OCI-LY3 (cell line): Measurements from ENCODE around the gene CELSR2.

Experiments
- H2AFZ ChIP-seq: fragments of 200-600, 300-600 bp; shearing (Covaris generic); 2 replicates; pipeline ENCODE4 v1.6.0; 2014; ENCODE audit warnings: antibody characterized with exemption, low read depth, low read length
- H3K27ac ChIP-seq: fragments of 200-600, 300-600 bp; sonication (generic); 2 replicates; pipeline ENCODE4 v1.5.1; 2014; ENCODE audit warnings: mild to moderate bottlenecking, low read length, moderate library complexity, mixed read lengths
- H3K27me3 ChIP-seq: fragments of 200-600, 300-600 bp; sonication (generic); 2 replicates; pipeline ENCODE4 v1.6.1; 2014; ENCODE audit warnings: low read depth, low read length, mixed read lengths
- H3K36me3 ChIP-seq: fragments of 200-600, 300-600 bp; sonication (generic); replicated peaks from 2 replicates; pipeline ENCODE3; 2014; ENCODE audit warnings: low read depth, low read length, mixed read lengths
- H3K4me1 ChIP-seq: fragments of 300-600, 200-600 bp; sonication (generic); 2 replicates; pipeline ENCODE4 v1.6.1; 2014; ENCODE audit warnings: low read length, mixed read lengths
- H3K4me2 ChIP-seq: fragments of 200-600, 300-600 bp; sonication (generic); 2 replicates; pipeline ENCODE4 v1.6.1; 2014; ENCODE audit warnings: low read length, mixed read lengths
- H3K4me3 ChIP-seq: fragments of 300-600, 200-600 bp; sonication (generic); 2 replicates; pipeline ENCODE4 v1.5.1; 2014; ENCODE audit warnings: antibody characterized with exemption, mild to moderate bottlenecking, low read length, moderate library complexity
- H3K79me2 ChIP-seq: fragments of 300-600, 200-600 bp; shearing (Covaris generic); 2 replicates; pipeline ENCODE4 v1.6.1; 2014; ENCODE audit warnings: mild to moderate bottlenecking, low read length, mixed read lengths
- H3K9ac ChIP-seq: fragments of 300-600, 200-600 bp; shearing (Covaris generic); 2 replicates; pipeline ENCODE4 v1.6.0; 2014; ENCODE audit warnings: mild to moderate bottlenecking, low read length, moderate library complexity
- H3K9me3 ChIP-seq: fragments of 200-600, 300-600 bp; shearing (Covaris generic); 2 replicates; pipeline ENCODE4 v1.6.1; 2014; ENCODE audit warnings: low read length, mixed read lengths; ENCODE audit not compliant: insufficient read depth
- H4K20me1 ChIP-seq: fragments of 200-600, 300-600 bp; sonication (generic); 2 replicates; pipeline ENCODE4 v1.6.1; 2016; ENCODE audit warnings: low read length, mixed read lengths; ENCODE audit not compliant: insufficient read depth
- CTCF ChIP-seq: fragments of 200-600, 300-600 bp; sonication (generic); IDR thresholded peaks from 2 replicates; pipeline ENCODE4 v1.5.1; 2014; ENCODE audit warnings: antibody characterized with exemption, low read length, low read depth
- EZH2phosphoT487 ChIP-seq: fragments of 200-600 bp; shearing (Covaris generic); IDR thresholded peaks from 2 replicates; pipeline ENCODE4 v1.6.1; 2018; ENCODE audit warnings: antibody characterized with exemption, mixed run types, low read depth

Gene CELSR2

GRCh38 chr1:109268431-109269211, 19.3 kb downstream of the CELSR2 start:
- no peak overlapping the region for H2AFZ ChIP-seq
- H3K9me3 ChIP-seq: no peaks in the 10 kb centered on the region
- no peaks in the 10 kb centered on the region for H3K79me2 ChIP-seq
- no peaks in the 10 kb centered on the region for H3K36me3 ChIP-seq
- no peak overlapping the region for H3K9ac ChIP-seq
- no peaks in the 10 kb centered on the region for H3K4me1 ChIP-seq
- H3K27ac ChIP-seq: no peak overlapping the region
- no peak for TF ChIP-seq EZH2phosphoT487
- no peak for TF ChIP-seq CTCF
- no peaks in the 10 kb centered on the region for H3K27me3 ChIP-seq
- no peaks in the 10 kb centered on the region for H4K20me1 ChIP-seq
- no peak overlapping the region for H3K4me3 ChIP-seq
- H3K4me2 ChIP-seq: no peak overlapping the region

- Histone ChIP-seq H3K4me1 (no peaks in the 10 kb centered on the region), H3K79me2 (no peaks in the 10 kb centered on the region), H4K20me1 (no peaks in the 10 kb centered on the region), H3K9ac (no peak overlapping the region), H3K4me3 (no peak overlapping the region), H3K4me2 (no peak overlapping the region), H3K9me3 (no peaks in the 10 kb centered on the region), H3K27me3 (no peaks in the 10 kb centered on the region), H3K36me3 (no peaks in the 10 kb centered on the region), H3K27ac (no peak overlapping the region), H2AFZ (no peak overlapping the region)
- TF ChIP-seq CTCF: no peak
- no peak for TF ChIP-seq EZH2phosphoT487
Measured at GRCh38 chr1:109269212-109269980, 20.1 kb downstream of the CELSR2 start.

GRCh38 chr1:109269981-109270622, 20.8 kb downstream of the CELSR2 start:
- no peak overlapping the region for H3K27ac ChIP-seq
- no peak for TF ChIP-seq EZH2phosphoT487
- no peaks in the 10 kb centered on the region for H3K4me1 ChIP-seq
- no peak overlapping the region for H3K4me3 ChIP-seq
- H3K4me2 ChIP-seq: no peak overlapping the region
- no peaks in the 10 kb centered on the region for H3K27me3 ChIP-seq
- no peak overlapping the region for H3K9ac ChIP-seq
- H3K79me2 ChIP-seq: no peaks in the 10 kb centered on the region
- H2AFZ ChIP-seq: no peak overlapping the region
- no peaks in the 10 kb centered on the region for H3K9me3 ChIP-seq
- no peaks in the 10 kb centered on the region for H3K36me3 ChIP-seq
- H4K20me1 ChIP-seq: no peaks in the 10 kb centered on the region

GRCh38 chr1:109270623-109271317, 21.4 kb downstream of the CELSR2 start:
- no peaks in the 10 kb centered on the region for H4K20me1 ChIP-seq
- no peaks in the 10 kb centered on the region for H3K36me3 ChIP-seq
- H3K4me1 ChIP-seq: no peaks in the 10 kb centered on the region
- H3K9ac ChIP-seq: no peak overlapping the region
- H3K9me3 ChIP-seq: no peaks in the 10 kb centered on the region
- H3K79me2 ChIP-seq: no peaks in the 10 kb centered on the region
- TF ChIP-seq EZH2phosphoT487 (no peak), CTCF (no peak)
- H2AFZ ChIP-seq: no peak overlapping the region
- H3K4me2 ChIP-seq: no peak overlapping the region
- no peak overlapping the region for H3K27ac ChIP-seq
- no peaks in the 10 kb centered on the region for H3K27me3 ChIP-seq
- no peak overlapping the region for H3K4me3 ChIP-seq
